GM10248 (cell line): ENCODE results near the gene OR13D1.

ENCODE experiments used
- CTCF ChIA-PET: fragments of 300-600 bp; sonication (Branson Sonifier 250); formaldehyde crosslinking; extraction: SDS; loops from one replicate; lab custom pipeline; 2021; ENCODE audit warnings: antibody characterized with exemption; lab: Yijun Ruan, JAX
- POLR2A ChIA-PET: fragments of 350-650 bp; sonication (Branson Sonifier 250); formaldehyde crosslinking; extraction: SDS; loops from one replicate; lab custom pipeline; 2020; ENCODE audit warnings: antibody characterized with exemption; lab: Yijun Ruan, JAX
- DNase-seq: peaks from one replicate; pipeline ENCODE4 v3.0.0; 2012; ENCODE audit errors: extremely low spot score
- CTCF ChIP-seq: IDR thresholded peaks from 2 replicates; pipeline ENCODE4 v1.5.1; 2012; ENCODE audit warnings: mild to moderate bottlenecking, low read depth; ENCODE audit errors: extremely low read depth, missing control alignments, control extremely low read depth

OR13D1 gene

GRCh38 chr9:104711604-104712003, 17.3 kb downstream of the OR13D1 start:
- CTCF ChIA-PET: no interaction called here
- no peak for TF ChIP-seq CTCF
- no peak for DNase-seq
- POLR2A ChIA-PET: no interaction called here

DNA sequence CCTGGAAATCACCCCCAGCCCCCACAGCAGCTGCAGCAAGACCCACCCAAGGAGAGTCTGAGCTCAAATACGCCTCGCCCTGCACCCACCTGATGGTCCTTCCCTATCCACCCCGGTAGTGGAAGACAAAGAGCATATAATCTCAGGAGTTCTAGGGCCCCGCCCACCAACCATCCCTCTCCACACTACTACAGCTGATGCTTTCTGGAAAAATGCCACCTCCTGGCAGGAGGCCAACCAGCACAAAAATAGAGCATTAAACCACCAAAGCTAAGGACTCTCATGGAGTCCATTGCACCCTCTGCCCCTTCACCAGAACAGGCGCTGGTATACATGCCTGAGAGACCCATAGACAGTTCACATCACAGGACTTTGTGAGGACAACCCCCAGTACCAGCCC, 30.7 kb downstream of the OR13D1 start:
- TF ChIP-seq CTCF: no peak
- CTCF ChIA-PET: interaction anchor here (1.4 kb wide), 1 partner anchor 19 kb away, joined by 5 read pairs; no protein-coding TSS in a partner anchor

DNA sequence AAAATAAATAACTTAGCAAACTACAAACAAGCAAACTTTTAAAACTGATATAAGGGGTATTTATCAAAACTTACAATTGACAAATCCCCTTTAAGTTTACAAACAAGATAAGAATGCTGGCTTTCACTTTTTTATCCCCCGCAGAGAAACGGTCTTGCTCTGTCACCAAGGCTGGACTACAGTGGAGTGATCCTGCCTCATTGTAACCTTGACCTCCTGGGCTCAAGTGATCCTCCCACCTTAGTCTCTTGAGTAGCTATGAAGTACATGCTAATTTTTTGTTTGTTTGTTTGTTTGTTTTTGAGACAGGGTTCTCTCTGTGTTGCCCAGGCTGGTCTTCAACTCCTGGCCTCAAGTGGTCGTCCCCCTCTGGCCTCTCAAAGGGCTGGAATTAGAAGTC, 44.1 kb downstream of the OR13D1 start:
- POLR2A ChIA-PET: no interaction called here
- no peak for TF ChIP-seq CTCF

More for the DNA sequence above, 30.7 kb downstream of the OR13D1 start:
- no peak for DNase-seq
- POLR2A ChIA-PET: no interaction called here

GRCh38 chr9:104740621-104741020, 46.3 kb downstream of the OR13D1 start:
- ChIA-PET POLR2A (no interaction called here), CTCF (no interaction called here)
- no peak for DNase-seq
- TF ChIP-seq CTCF: no peak

More for the DNA sequence above, 44.1 kb downstream of the OR13D1 start:
- CTCF ChIA-PET: no interaction called here
- DNase-seq: no peak

GRCh38 chr9:104743376-104743985, 49.2 kb downstream of the OR13D1 start:
- CTCF ChIA-PET: interaction anchor here (0.7 to 2.5 kb wide), 6 partner anchors 10 to 750 kb away, joined by 3 to 10 read pairs (median 4); partner anchors contain the start of gene NIPSNAP3B
- TF ChIP-seq CTCF: peak; percentile 79
- POLR2A ChIA-PET: no interaction called here
- peak; percentile 60 for DNase-seq
